KOPT-K1 (cell line): ENCODE data around the gene DENND5B.
"Not testable (repeated sequence)": the region's sequence is repeated elsewhere in the genome, so short reads cannot be mapped to it uniquely, and the experiment has no call there.

Experiments used
- H3K27ac ChIP-seq: fragments of 200-600 bp; sonication (generic); 2 replicates; pipeline ENCODE4 v1.5.1; 2016; ENCODE audit warnings: antibody characterized with exemption, mild to moderate bottlenecking, low read depth, low read length; ENCODE audit not compliant: poor library complexity, severe bottlenecking
- H3K36me3 ChIP-seq: fragments of 200-600 bp; sonication (generic); 2 replicates; pipeline ENCODE4 v1.5.1; 2017; ENCODE audit warnings: antibody characterized with exemption, mild to moderate bottlenecking, low read length, moderate library complexity; ENCODE audit not compliant: insufficient read depth
- H3K9me3 ChIP-seq: fragments of 200-600 bp; sonication (generic); 2 replicates; pipeline ENCODE4 v1.5.1; 2017; ENCODE audit warnings: antibody characterized with exemption, low read length, mild to moderate bottlenecking; ENCODE audit not compliant: insufficient read depth, poor library complexity, severe bottlenecking

The DENND5B gene

GRCh38 chr12:31578632-31579031 is 12.3 kb downstream of the DENND5B start:
- no peaks in the 10 kb centered on the region for H3K36me3 ChIP-seq
- H3K9me3 ChIP-seq: no peaks in the 10 kb centered on the region
- H3K27ac ChIP-seq: no peak overlapping the region

GRCh38 chr12:31574803-31575575 is 15.9 kb downstream of the DENND5B start:
- H3K27ac ChIP-seq: no peak overlapping the region
- H3K9me3 ChIP-seq: no peaks in the 10 kb centered on the region
- no peaks in the 10 kb centered on the region for H3K36me3 ChIP-seq

GRCh38 chr12:31574367-31574766 is 16.6 kb downstream of the DENND5B start:
- H3K27ac ChIP-seq: not testable (repeated sequence)

GRCh38 chr12:31572900-31573600 is 17.9 kb downstream of the DENND5B start:
- no peak overlapping the region for H3K27ac ChIP-seq

More at GRCh38 chr12:31574367-31574766, 16.6 kb downstream of the DENND5B start:
- H3K9me3 ChIP-seq, H3K36me3 ChIP-seq: not testable (repeated sequence)

GRCh38 chr12:31570880-31571279 is 20.1 kb downstream of the DENND5B start:
- Histone ChIP-seq H3K27ac (no peak overlapping the region), H3K36me3 (no peaks in the 10 kb centered on the region), H3K9me3 (no peaks in the 10 kb centered on the region)

More at GRCh38 chr12:31572900-31573600, 17.9 kb downstream of the DENND5B start:
- H3K36me3 ChIP-seq: no peaks in the 10 kb centered on the region
- H3K9me3 ChIP-seq: no peaks in the 10 kb centered on the region

GRCh38 chr12:31569517-31569916 is 21.4 kb downstream of the DENND5B start:
- not testable (repeated sequence) for H3K36me3 ChIP-seq, H3K27ac ChIP-seq

GRCh38 chr12:31568498-31568897 is 22.4 kb downstream of the DENND5B start:
- Histone ChIP-seq H3K27ac (no peak overlapping the region), H3K9me3 (no peaks in the 10 kb centered on the region), H3K36me3 (no peaks in the 10 kb centered on the region)

More at GRCh38 chr12:31569517-31569916, 21.4 kb downstream of the DENND5B start:
- not testable (repeated sequence) for H3K9me3 ChIP-seq

- Histone ChIP-seq H3K36me3 (no peaks in the 10 kb centered on the region), H3K27ac (no peak overlapping the region), H3K9me3 (no peaks in the 10 kb centered on the region)
Measured at GRCh38 chr12:31567029-31567428, 23.9 kb downstream of the DENND5B start.

GRCh38 chr12:31566547-31566946 is 24.4 kb downstream of the DENND5B start:
- no peaks in the 10 kb centered on the region for H3K9me3 ChIP-seq
- H3K36me3 ChIP-seq: no peaks in the 10 kb centered on the region
- H3K27ac ChIP-seq: no peak overlapping the region

- Histone ChIP-seq H3K27ac (no peak overlapping the region), H3K36me3 (no peaks in the 10 kb centered on the region), H3K9me3 (no peaks in the 10 kb centered on the region)
Measured at GRCh38 chr12:31562594-31563328, 28.2 kb downstream of the DENND5B start.

GRCh38 chr12:31560516-31560915 is 30.4 kb downstream of the DENND5B start:
- Histone ChIP-seq H3K27ac (no peak overlapping the region), H3K36me3 (no peaks in the 10 kb centered on the region)

GRCh38 chr12:31558521-31558920 is 32.4 kb downstream of the DENND5B start:
- H3K9me3 ChIP-seq: no peaks in the 10 kb centered on the region
- no peak overlapping the region for H3K27ac ChIP-seq
- H3K36me3 ChIP-seq: no peaks in the 10 kb centered on the region

More at GRCh38 chr12:31560516-31560915, 30.4 kb downstream of the DENND5B start:
- no peaks in the 10 kb centered on the region for H3K9me3 ChIP-seq

- Histone ChIP-seq H3K36me3 (no peaks in the 10 kb centered on the region), H3K27ac (no peak overlapping the region), H3K9me3 (no peaks in the 10 kb centered on the region)
Measured at GRCh38 chr12:31557707-31558106, 33.2 kb downstream of the DENND5B start.

- not testable (repeated sequence) for H3K9me3 ChIP-seq, H3K36me3 ChIP-seq, H3K27ac ChIP-seq
Measured at GRCh38 chr12:31555466-31555865, 35.5 kb downstream of the DENND5B start.

GRCh38 chr12:31550590-31550989 is 40.3 kb downstream of the DENND5B start:
- not testable (repeated sequence) for H3K27ac ChIP-seq, H3K36me3 ChIP-seq, H3K9me3 ChIP-seq
